ENCODE results near the gene PRKACG.

- TF ChIP-seq, protein P1, sequence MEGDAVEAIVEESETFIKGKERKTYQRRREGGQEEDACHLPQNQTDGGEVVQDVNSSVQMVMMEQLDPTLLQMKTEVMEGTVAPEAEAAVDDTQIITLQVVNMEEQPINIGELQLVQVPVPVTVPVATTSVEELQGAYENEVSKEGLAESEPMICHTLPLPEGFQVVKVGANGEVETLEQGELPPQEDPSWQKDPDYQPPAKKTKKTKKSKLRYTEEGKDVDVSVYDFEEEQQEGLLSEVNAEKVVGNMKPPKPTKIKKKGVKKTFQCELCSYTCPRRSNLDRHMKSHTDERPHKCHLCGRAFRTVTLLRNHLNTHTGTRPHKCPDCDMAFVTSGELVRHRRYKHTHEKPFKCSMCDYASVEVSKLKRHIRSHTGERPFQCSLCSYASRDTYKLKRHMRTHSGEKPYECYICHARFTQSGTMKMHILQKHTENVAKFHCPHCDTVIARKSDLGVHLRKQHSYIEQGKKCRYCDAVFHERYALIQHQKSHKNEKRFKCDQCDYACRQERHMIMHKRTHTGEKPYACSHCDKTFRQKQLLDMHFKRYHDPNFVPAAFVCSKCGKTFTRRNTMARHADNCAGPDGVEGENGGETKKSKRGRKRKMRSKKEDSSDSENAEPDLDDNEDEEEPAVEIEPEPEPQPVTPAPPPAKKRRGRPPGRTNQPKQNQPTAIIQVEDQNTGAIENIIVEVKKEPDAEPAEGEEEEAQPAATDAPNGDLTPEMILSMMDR (IDR thresholded peaks at IDR 0.05; ENCODE audit: control extremely low read depth in 1 of 3, insufficient read depth in 1 of 3, low read depth in 1 of 3, low read length in 3 of 3): no peak
- no peak for TF ChIP-seq POLR2A (IDR thresholded peaks at IDR 0.05; ENCODE audit: control extremely low read depth in 1 of 2, low read depth in 2 of 2, low read length in 2 of 2)
- no peak for TF ChIP-seq RBBP5 (IDR thresholded peaks at IDR 0.05; ENCODE audit: borderline replicate concordance, low read depth, low read length)
- no peak for TF ChIP-seq KDM5A (IDR thresholded peaks at IDR 0.05; ENCODE audit: low read length)
- no peak for TF ChIP-seq CEBPB (IDR thresholded peaks at IDR 0.05; ENCODE audit: low read depth, low read length)
- TF ChIP-seq TAF1 (IDR thresholded peaks at IDR 0.05; ENCODE audit: low read depth, low read length): no peak
- TF ChIP-seq EGR1 (IDR thresholded peaks at IDR 0.05; ENCODE audit: borderline replicate concordance, low read depth, low read length): no peak
- TF ChIP-seq SIX5 (IDR thresholded peaks at IDR 0.05; ENCODE audit: low read depth, low read length): no peak
- TF ChIP-seq PHF8 (conservative IDR thresholded peaks at IDR 0.05; ENCODE audit: low read depth, low read length): no peak
- TF ChIP-seq EZH2 (IDR thresholded peaks at IDR 0.05; ENCODE audit: low read depth, low read length, severe bottlenecking): no peak
- no peak for TF ChIP-seq CHD2 (IDR thresholded peaks at IDR 0.05; ENCODE audit: low read length)
- TF ChIP-seq SP1 (IDR thresholded peaks at IDR 0.05; ENCODE audit: low read depth, low read length): no peak
Measured at GRCh38 chr9:69058101-69058500, 44.2 kb upstream of the PRKACG start.

Measured in H1 (cell line).